Stomach (tissue), 4 donors: Measurements from ENCODE around the gene GRIK2.

Experiments
- POLR2A ChIP-seq, 4 donors: fragments of 450-650 bp; IDR thresholded peaks; one replicate each; pipeline ENCODE4 v1.6.1; 2016; ENCODE audit warnings: antibody characterized with exemption in 4 of 4, control low read depth in 2 of 4, mild to moderate bottlenecking in 1 of 4, moderate library complexity in 1 of 4
- TF ChIP-seq, protein P1 (sequence below), 7 experiments: fragments of 450-650 bp in 4 of 7; fragments of 200-600 bp in 3 of 7; sonication (generic) in 3 of 7; IDR thresholded peaks; one replicate each; pipeline ENCODE4 v1.5.1; 2016 to 2019; ENCODE audit warnings: antibody characterized with exemption in 7 of 7, control low read depth in 2 of 7, mild to moderate bottlenecking in 1 of 7

GRCh38 chr6:101380897-101381630, 12.4 kb upstream of the GRIK2 start:
- no peak for TF ChIP-seq POLR2A (IDR thresholded peaks at IDR 0.05)
- TF ChIP-seq, protein P1, sequence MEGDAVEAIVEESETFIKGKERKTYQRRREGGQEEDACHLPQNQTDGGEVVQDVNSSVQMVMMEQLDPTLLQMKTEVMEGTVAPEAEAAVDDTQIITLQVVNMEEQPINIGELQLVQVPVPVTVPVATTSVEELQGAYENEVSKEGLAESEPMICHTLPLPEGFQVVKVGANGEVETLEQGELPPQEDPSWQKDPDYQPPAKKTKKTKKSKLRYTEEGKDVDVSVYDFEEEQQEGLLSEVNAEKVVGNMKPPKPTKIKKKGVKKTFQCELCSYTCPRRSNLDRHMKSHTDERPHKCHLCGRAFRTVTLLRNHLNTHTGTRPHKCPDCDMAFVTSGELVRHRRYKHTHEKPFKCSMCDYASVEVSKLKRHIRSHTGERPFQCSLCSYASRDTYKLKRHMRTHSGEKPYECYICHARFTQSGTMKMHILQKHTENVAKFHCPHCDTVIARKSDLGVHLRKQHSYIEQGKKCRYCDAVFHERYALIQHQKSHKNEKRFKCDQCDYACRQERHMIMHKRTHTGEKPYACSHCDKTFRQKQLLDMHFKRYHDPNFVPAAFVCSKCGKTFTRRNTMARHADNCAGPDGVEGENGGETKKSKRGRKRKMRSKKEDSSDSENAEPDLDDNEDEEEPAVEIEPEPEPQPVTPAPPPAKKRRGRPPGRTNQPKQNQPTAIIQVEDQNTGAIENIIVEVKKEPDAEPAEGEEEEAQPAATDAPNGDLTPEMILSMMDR (IDR thresholded peaks at IDR 0.05), result no peak
